Endodermal cell (in vitro differentiated cells): ENCODE data around the gene QKI. TPM values are rescaled to one million over a fixed set of nuclear protein-coding genes. Genes with fewer than 3 reads are reported as not detected.

Experiments
- DNase-seq: peaks from one replicate; pipeline ENCODE4 v3.0.0-alpha.2; 2017
- H3K27ac ChIP-seq: 2 replicates; pipeline ENCODE4 v1.5.1; 2013; ENCODE audit warnings: mild to moderate bottlenecking, low read depth, low read length, moderate library complexity
- H3K27me3 ChIP-seq: 2 replicates; pipeline ENCODE4 v1.6.1; 2013; ENCODE audit warnings: mild to moderate bottlenecking, low read length, moderate library complexity; ENCODE audit not compliant: insufficient read depth, control insufficient read depth, poor library complexity, severe bottlenecking
- H3K36me3 ChIP-seq: 2 replicates; pipeline ENCODE4 v1.7.0; 2013; ENCODE audit warnings: mild to moderate bottlenecking, low read length, moderate library complexity; ENCODE audit not compliant: control insufficient read depth, insufficient read depth
- H3K4me1 ChIP-seq: one replicate; pipeline ENCODE4 v1.7.0; 2013; ENCODE audit warnings: low read length; ENCODE audit not compliant: control insufficient read depth, insufficient read depth
- H3K4me3 ChIP-seq: 2 replicates; pipeline ENCODE4 v1.5.1; 2013; ENCODE audit warnings: mild to moderate bottlenecking, low read length, moderate library complexity
- H3K9ac ChIP-seq: 2 replicates; pipeline ENCODE4 v1.6.1; 2013; ENCODE audit warnings: mild to moderate bottlenecking, low read length, moderate library complexity; ENCODE audit not compliant: poor library complexity, severe bottlenecking; ENCODE audit errors: extremely low read depth
- H3K9me3 ChIP-seq: 2 replicates; pipeline ENCODE4 v1.6.1; 2013; ENCODE audit warnings: mild to moderate bottlenecking, low read length, moderate library complexity; ENCODE audit not compliant: control insufficient read depth
- H3K27ac Mint-ChIP-seq: 2 replicates; pipeline ENCODE4 v1.8.0; 2020; ENCODE audit warnings: mixed read lengths
- H3K27me3 Mint-ChIP-seq: 2 replicates; pipeline ENCODE4 v1.8.0; 2021; ENCODE audit warnings: mild to moderate bottlenecking, mixed read lengths; ENCODE audit not compliant: insufficient read depth
- H3K36me3 Mint-ChIP-seq: 2 replicates; pipeline ENCODE4 v1.8.0; 2020; ENCODE audit warnings: low read depth, mixed read lengths
- H3K4me1 Mint-ChIP-seq: 2 replicates; pipeline ENCODE4 v1.8.0; 2020; ENCODE audit warnings: mixed read lengths
- H3K4me3 Mint-ChIP-seq: 2 replicates; pipeline ENCODE4 v1.8.0; 2020; ENCODE audit warnings: mild to moderate bottlenecking, moderate library complexity, mixed read lengths
- H3K9me3 Mint-ChIP-seq: 2 replicates; pipeline ENCODE4 v1.8.0; 2020; ENCODE audit warnings: mild to moderate bottlenecking, mixed read lengths
- WGBS, 2 experiments: methylation state at CpG; one replicate each; pipeline versions ENCODE4 v1.1.5 to v1.1.7; 2013; ENCODE audit warnings: missing lambda C conversion rate in 2 of 2, mixed read lengths in 1 of 2; ENCODE audit not compliant: insufficient coverage in 1 of 2, insufficient read length in 1 of 2; 5-methylcytosine and 5-hydroxymethylcytosine counted together
- total RNA-seq, 2 donors: library from RNA; stranded (reverse); fragmentation: NEBNext Ultra II Directional in 1 of 2; extraction: Animal tissue kit (Norgen Biotek cat#: 25700) in 1 of 2; gene quantifications; 2 replicates in 1 of 2; 3 replicates in 1 of 2; pipeline ENCODE4 v1.2.1, GENCODE V29; 2021
- TF ChIP-seq, protein P1 (sequence below): fragments of 200-600 bp; sonication (generic); conservative IDR thresholded peaks from 2 replicates; pipeline ENCODE4 v1.5.0; 2021; ENCODE audit warnings: antibody characterized with exemption, mild to moderate bottlenecking

The QKI gene
- total RNA-seq, 2 donors from 2014 or later = 93.3 to 107 TPM

DNA sequence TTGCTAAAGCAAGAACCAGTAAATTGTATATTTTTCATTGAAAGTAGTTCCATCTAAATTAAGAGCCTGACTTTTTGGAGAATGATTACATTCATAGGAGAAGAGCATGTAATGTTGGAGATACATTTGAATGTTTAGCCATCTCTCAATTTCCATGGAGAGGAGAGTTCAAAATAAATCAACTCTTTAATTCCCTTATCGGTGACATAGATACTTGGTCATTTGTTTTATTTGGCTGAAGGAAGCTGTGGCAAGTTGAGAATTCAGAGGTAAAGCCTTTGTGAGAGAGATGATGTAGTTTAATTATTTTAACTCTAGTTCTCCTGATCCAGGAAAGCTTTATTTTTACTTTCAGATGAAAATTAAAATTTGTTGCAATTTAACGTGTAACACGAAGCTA lies 22.3 kb downstream of the QKI start:
- TF ChIP-seq, protein P1, sequence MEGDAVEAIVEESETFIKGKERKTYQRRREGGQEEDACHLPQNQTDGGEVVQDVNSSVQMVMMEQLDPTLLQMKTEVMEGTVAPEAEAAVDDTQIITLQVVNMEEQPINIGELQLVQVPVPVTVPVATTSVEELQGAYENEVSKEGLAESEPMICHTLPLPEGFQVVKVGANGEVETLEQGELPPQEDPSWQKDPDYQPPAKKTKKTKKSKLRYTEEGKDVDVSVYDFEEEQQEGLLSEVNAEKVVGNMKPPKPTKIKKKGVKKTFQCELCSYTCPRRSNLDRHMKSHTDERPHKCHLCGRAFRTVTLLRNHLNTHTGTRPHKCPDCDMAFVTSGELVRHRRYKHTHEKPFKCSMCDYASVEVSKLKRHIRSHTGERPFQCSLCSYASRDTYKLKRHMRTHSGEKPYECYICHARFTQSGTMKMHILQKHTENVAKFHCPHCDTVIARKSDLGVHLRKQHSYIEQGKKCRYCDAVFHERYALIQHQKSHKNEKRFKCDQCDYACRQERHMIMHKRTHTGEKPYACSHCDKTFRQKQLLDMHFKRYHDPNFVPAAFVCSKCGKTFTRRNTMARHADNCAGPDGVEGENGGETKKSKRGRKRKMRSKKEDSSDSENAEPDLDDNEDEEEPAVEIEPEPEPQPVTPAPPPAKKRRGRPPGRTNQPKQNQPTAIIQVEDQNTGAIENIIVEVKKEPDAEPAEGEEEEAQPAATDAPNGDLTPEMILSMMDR = no peak
- no peak overlapping the region for H3K9ac ChIP-seq
- Mint-ChIP-seq H3K4me3 (no peak overlapping the region), H3K4me1 (peaks cover 8% of the 10 kb centered on the region), H3K27ac (no peak overlapping the region), H3K9me3 (peaks cover 2% of the 10 kb centered on the region), H3K27me3 (no peaks in the 10 kb centered on the region), H3K36me3 (peaks cover 2% of the 10 kb centered on the region)
- H3K4me1 ChIP-seq = no peaks in the 10 kb centered on the region
- H3K36me3 ChIP-seq = no peaks in the 10 kb centered on the region
- H3K27me3 ChIP-seq = no peaks in the 10 kb centered on the region
- H3K27ac ChIP-seq = no peak overlapping the region
- no peak for DNase-seq
- H3K9me3 ChIP-seq = no peaks in the 10 kb centered on the region
- H3K4me3 ChIP-seq = no peak overlapping the region
- 100% methylated on average over 1 of the region's 3 CpGs; no CpG with 5 or more reads in 1 of the 2 experiments for WGBS, 2 experiments

DNA sequence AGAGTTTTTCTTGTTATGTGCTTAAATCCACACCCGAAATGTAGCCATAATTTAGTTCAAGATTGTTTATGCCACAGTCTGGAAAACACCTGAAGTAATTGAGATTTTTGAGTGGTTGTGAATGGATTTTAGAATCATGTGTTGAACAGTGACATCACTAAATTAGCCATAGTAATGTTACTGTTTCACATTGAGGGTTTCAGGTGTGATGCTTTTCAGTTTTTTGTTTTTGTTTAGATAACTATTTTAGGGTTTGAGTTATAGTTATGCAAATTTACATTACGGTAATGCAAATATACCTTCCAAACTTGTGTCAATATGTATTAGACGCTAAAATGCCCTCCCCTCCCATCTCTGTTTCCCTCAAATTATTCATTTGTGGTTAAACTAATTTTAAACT lies 22.9 kb downstream of the QKI start:
- Histone ChIP-seq H3K9me3 (no peaks in the 10 kb centered on the region), H3K4me1 (no peaks in the 10 kb centered on the region), H3K4me3 (no peak overlapping the region), H3K27me3 (no peaks in the 10 kb centered on the region), H3K27ac (no peak overlapping the region), H3K36me3 (no peaks in the 10 kb centered on the region), H3K9ac (no peak overlapping the region)
- no peak for DNase-seq
- Mint-ChIP-seq H3K27ac (no peak overlapping the region), H3K4me3 (no peak overlapping the region), H3K4me1 (peaks cover 8% of the 10 kb centered on the region), H3K9me3 (peaks cover 2% of the 10 kb centered on the region), H3K36me3 (peaks cover 2% of the 10 kb centered on the region), H3K27me3 (no peaks in the 10 kb centered on the region)
- 71 to 100% methylated on average over 1 to 3 of the region's 3 CpGs for WGBS, 2 experiments
- TF ChIP-seq, protein P1 = no peak

DNA sequence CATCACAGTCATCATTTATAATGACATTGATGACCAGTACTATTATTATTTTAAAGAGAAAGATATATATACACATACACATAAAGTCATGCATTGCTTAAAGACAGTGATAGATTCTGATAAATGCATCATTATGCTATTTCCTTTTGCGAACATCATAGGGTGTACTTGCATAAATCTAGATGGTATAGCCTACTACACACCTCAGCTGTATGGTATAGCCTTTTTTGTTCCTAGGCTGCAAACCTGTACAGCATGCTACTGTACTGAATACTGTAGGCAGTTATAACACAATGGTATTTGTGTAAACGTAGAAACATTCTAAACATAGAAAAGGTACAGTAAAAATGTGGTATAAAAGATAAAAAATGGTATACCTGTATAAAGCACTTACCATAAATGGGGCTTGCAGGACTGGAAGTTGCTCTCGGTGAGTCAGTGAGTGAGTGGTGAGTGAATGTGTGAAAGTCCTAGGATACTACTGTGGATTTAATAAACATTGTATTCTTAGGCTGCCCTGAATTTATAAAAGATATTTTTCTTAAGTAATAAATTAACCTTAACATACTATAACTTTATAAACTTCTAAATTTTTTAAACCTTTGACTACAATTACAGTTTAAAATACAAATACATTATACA lies 23.9 kb downstream of the QKI start:
- Mint-ChIP-seq H3K27ac (no peak overlapping the region), H3K9me3 (peaks cover 2% of the 10 kb centered on the region), H3K4me1 (peaks cover 8% of the 10 kb centered on the region), H3K36me3 (peaks cover 2% of the 10 kb centered on the region), H3K27me3 (no peaks in the 10 kb centered on the region), H3K4me3 (no peak overlapping the region)
- no peak for DNase-seq
- Histone ChIP-seq H3K9ac (no peak overlapping the region), H3K4me3 (no peak overlapping the region), H3K9me3 (no peaks in the 10 kb centered on the region), H3K36me3 (no peaks in the 10 kb centered on the region), H3K27ac (no peak overlapping the region), H3K27me3 (no peaks in the 10 kb centered on the region), H3K4me1 (no peaks in the 10 kb centered on the region)
- 84 to 100% methylated on average over 2 to 3 of the region's 3 CpGs for WGBS, 2 experiments
- TF ChIP-seq, protein P1 = no peak
